WTC11 (cell line): ENCODE measurements around the gene OGFOD3. TPM values are rescaled to one million over a fixed set of nuclear protein-coding genes. Genes with fewer than 3 reads are reported as not detected.

Experiments
- ATAC-seq: fragments of 200-7000 bp; cut with Tn5 transposase; 2 replicates; pipeline ENCODE4 v1.10.0; 2021; ENCODE audit warnings: mild to moderate bottlenecking, moderate library complexity
- CTCF ChIA-PET: fragments of 300-600 bp; sonication (Branson Sonifier 250); formaldehyde crosslinking; loops from one replicate; lab custom pipeline; 2021; ENCODE audit warnings: antibody characterized with exemption; lab: Charles Lee
- POLR2A ChIA-PET: fragments of 350-600 bp; sonication (Branson Sonifier 250); formaldehyde crosslinking; loops from one replicate; lab custom pipeline; 2021; ENCODE audit warnings: antibody characterized with exemption; lab: Charles Lee
- DNase-seq: peaks from one replicate; pipeline ENCODE4 v3.0.0; 2021; ENCODE audit warnings: low spot score
- H3K27ac Mint-ChIP-seq: 2 replicates; pipeline ENCODE4 v1.8.0; 2021; ENCODE audit warnings: mixed read lengths
- H3K27me3 Mint-ChIP-seq: 2 replicates; pipeline ENCODE4 v1.8.0; 2021; ENCODE audit warnings: low read depth, mild to moderate bottlenecking, moderate library complexity, mixed read lengths
- H3K36me3 Mint-ChIP-seq: 2 replicates; pipeline ENCODE4 v1.8.0; 2021; ENCODE audit warnings: mixed read lengths
- H3K4me1 Mint-ChIP-seq: 2 replicates; pipeline ENCODE4 v1.8.0; 2022; ENCODE audit warnings: mixed read lengths
- H3K4me3 Mint-ChIP-seq: 2 replicates; pipeline ENCODE4 v1.8.0; 2021; ENCODE audit warnings: mild to moderate bottlenecking, moderate library complexity, mixed read lengths
- H3K9me3 Mint-ChIP-seq: 2 replicates; pipeline ENCODE4 v1.8.0; 2021; ENCODE audit warnings: mixed read lengths
- ESRRA ChIP-seq: sonication (generic); formaldehyde crosslinking; IDR thresholded peaks from 2 replicates; pipeline ENCODE4 v1.8.1; 2022; ENCODE audit warnings: mild to moderate bottlenecking, missing genetic modification reagents, borderline replicate concordance
- ETV6 ChIP-seq: sonication (generic); formaldehyde crosslinking; IDR thresholded peaks from 2 replicates; pipeline ENCODE4 v1.8.1; 2022; ENCODE audit warnings: mild to moderate bottlenecking, missing genetic modification reagents
- FOXP1 ChIP-seq: sonication (generic); formaldehyde crosslinking; IDR thresholded peaks from 2 replicates; pipeline ENCODE4 v1.8.0; 2022; ENCODE audit warnings: missing genetic modification reagents, mild to moderate bottlenecking, moderate library complexity, borderline replicate concordance
- GABPB1 ChIP-seq: sonication (generic); formaldehyde crosslinking; IDR thresholded peaks from 2 replicates; pipeline ENCODE4 v1.8.1; 2023; ENCODE audit warnings: mild to moderate bottlenecking, missing genetic modification reagents
- GTF2I ChIP-seq: fragments of 250-450 bp; sonication (Bioruptor Pico); conservative IDR thresholded peaks from 2 replicates; pipeline ENCODE4 v1.4.0; 2021; ENCODE audit warnings: mild to moderate bottlenecking
- NR3C1 ChIP-seq: sonication (generic); formaldehyde crosslinking; conservative IDR thresholded peaks from 2 replicates; pipeline ENCODE4 v1.8.1; 2023; ENCODE audit warnings: low read depth, mild to moderate bottlenecking, missing genetic modification reagents
- SMAD4 ChIP-seq: sonication (generic); formaldehyde crosslinking; IDR thresholded peaks from 2 replicates; pipeline ENCODE4 v1.8.0; 2022; ENCODE audit warnings: mild to moderate bottlenecking, missing genetic modification reagents
- SOX15 ChIP-seq: fragments of 250-450 bp; sonication (Bioruptor Pico); IDR thresholded peaks from 2 replicates; pipeline ENCODE4 v1.9.0; 2021; ENCODE audit warnings: mild to moderate bottlenecking
- ZBTB43 ChIP-seq: sonication (generic); formaldehyde crosslinking; IDR thresholded peaks from 2 replicates; pipeline ENCODE4 v1.8.1; 2023; ENCODE audit warnings: mild to moderate bottlenecking, missing genetic modification reagents
- ZNF138 ChIP-seq: sonication (generic); formaldehyde crosslinking; conservative IDR thresholded peaks from 2 replicates; pipeline ENCODE4 v1.8.1; 2022; ENCODE audit warnings: mild to moderate bottlenecking, moderate library complexity, missing genetic modification reagents
- ZNF263 ChIP-seq: sonication (generic); formaldehyde crosslinking; IDR thresholded peaks from 2 replicates; pipeline ENCODE4 v1.8.1; 2022; ENCODE audit warnings: low read depth, mild to moderate bottlenecking, moderate library complexity, missing genetic modification reagents
- total RNA-seq: library from RNA; stranded (reverse); gene quantifications from 3 replicates; pipeline ENCODE4 v1.2.3, GENCODE V29; 2021
- TF ChIP-seq, protein P1 (sequence below): fragments of 250-450 bp; sonication (Bioruptor Pico); IDR thresholded peaks from 2 replicates; pipeline ENCODE4 v1.9.0; 2021; ENCODE audit warnings: moderate library complexity, mild to moderate bottlenecking, inconsistent platforms, borderline replicate concordance
- TF ChIP-seq, protein P2 (sequence below): sonication (generic); formaldehyde crosslinking; IDR thresholded peaks from 2 replicates; pipeline ENCODE4 v1.8.1; 2023; ENCODE audit warnings: mild to moderate bottlenecking, missing genetic modification reagents, borderline replicate concordance
- TF ChIP-seq, protein P3 (sequence below): sonication (generic); formaldehyde crosslinking; IDR thresholded peaks from 2 replicates; pipeline ENCODE4 v1.8.0; 2022; ENCODE audit warnings: missing genetic modification reagents

OGFOD3 gene
- total RNA-seq, 1 experiment from 2014 or later: 20.4 TPM

GRCh38 chr17:82396601-82397435, 21.6 kb downstream of the OGFOD3 start:
- Mint-ChIP-seq H3K9me3 (no peaks in the 10 kb centered on the region), H3K4me1 (no peaks in the 10 kb centered on the region), H3K27ac (no peak overlapping the region), H3K27me3 (no peaks in the 10 kb centered on the region), H3K36me3 (peaks cover 4% of the 10 kb centered on the region), H3K4me3 (no peak overlapping the region)
- ChIA-PET POLR2A (no interaction called here), CTCF (no interaction called here)
- DNase-seq: no peak
- no peak for ATAC-seq
- no peak for TF ChIP-seq ESRRA (CRISPR knock-in tag)
- no peak for TF ChIP-seq ZNF263 (CRISPR knock-in tag)
- TF ChIP-seq, protein P1, sequence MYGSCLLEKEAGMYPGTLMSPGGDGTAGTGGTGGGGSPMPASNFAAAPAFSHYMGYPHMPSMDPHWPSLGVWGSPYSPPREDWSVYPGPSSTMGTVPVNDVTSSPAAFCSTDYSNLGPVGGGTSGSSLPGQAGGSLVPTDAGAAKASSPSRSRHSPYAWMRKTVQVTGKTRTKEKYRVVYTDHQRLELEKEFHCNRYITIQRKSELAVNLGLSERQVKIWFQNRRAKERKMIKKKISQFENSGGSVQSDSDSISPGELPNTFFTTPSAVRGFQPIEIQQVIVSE (CRISPR knock-in tag): no peak

DNA sequence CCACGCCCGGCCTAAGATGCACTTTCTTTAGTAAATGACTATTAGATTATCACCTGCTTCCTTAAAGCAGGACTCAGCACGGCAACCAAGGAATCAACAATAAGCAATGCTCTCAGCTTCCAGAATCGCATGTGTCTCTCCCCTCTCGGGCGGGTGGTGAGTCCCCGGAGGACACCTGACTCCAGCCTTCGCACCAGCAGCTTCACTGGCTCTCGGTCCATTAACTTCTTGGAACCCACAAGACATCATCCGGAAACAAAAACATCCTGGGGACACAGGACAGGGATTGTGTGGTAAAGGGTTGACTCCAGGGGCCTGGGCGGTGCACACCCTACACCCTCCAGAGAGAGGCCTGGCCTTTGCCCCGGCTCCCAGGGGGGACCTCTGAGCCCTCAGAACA, 24.1 kb downstream of the OGFOD3 start:
- Mint-ChIP-seq H3K27ac (no peak overlapping the region), H3K4me3 (no peak overlapping the region), H3K36me3 (no peaks in the 10 kb centered on the region), H3K4me1 (no peaks in the 10 kb centered on the region), H3K9me3 (no peaks in the 10 kb centered on the region)
- DNase-seq (no peak), ATAC-seq (no peak)
- POLR2A ChIA-PET: interaction anchor here (0.7 kb wide), 1 partner anchor 61 kb away, joined by 8 read pairs; the partner anchor contains the start of gene SECTM1
- TF ChIP-seq FOXP1 (CRISPR knock-in tag) (no peak), GTF2I (CRISPR knock-in tag) (no peak), ZNF138 (CRISPR knock-in tag) (no peak), ZBTB43 (CRISPR knock-in tag) (no peak), SOX15 (CRISPR knock-in tag) (no peak), SMAD4 (no peak), GABPB1 (CRISPR knock-in tag) (no peak), ETV6 (CRISPR knock-in tag) (no peak), NR3C1 (CRISPR knock-in tag) (no peak)
- TF ChIP-seq, protein P2, sequence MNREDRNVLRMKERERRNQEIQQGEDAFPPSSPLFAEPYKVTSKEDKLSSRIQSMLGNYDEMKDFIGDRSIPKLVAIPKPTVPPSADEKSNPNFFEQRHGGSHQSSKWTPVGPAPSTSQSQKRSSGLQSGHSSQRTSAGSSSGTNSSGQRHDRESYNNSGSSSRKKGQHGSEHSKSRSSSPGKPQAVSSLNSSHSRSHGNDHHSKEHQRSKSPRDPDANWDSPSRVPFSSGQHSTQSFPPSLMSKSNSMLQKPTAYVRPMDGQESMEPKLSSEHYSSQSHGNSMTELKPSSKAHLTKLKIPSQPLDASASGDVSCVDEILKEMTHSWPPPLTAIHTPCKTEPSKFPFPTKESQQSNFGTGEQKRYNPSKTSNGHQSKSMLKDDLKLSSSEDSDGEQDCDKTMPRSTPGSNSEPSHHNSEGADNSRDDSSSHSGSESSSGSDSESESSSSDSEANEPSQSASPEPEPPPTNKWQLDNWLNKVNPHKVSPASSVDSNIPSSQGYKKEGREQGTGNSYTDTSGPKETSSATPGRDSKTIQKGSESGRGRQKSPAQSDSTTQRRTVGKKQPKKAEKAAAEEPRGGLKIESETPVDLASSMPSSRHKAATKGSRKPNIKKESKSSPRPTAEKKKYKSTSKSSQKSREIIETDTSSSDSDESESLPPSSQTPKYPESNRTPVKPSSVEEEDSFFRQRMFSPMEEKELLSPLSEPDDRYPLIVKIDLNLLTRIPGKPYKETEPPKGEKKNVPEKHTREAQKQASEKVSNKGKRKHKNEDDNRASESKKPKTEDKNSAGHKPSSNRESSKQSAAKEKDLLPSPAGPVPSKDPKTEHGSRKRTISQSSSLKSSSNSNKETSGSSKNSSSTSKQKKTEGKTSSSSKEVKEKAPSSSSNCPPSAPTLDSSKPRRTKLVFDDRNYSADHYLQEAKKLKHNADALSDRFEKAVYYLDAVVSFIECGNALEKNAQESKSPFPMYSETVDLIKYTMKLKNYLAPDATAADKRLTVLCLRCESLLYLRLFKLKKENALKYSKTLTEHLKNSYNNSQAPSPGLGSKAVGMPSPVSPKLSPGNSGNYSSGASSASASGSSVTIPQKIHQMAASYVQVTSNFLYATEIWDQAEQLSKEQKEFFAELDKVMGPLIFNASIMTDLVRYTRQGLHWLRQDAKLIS: no peak
- TF ChIP-seq, protein P3, sequence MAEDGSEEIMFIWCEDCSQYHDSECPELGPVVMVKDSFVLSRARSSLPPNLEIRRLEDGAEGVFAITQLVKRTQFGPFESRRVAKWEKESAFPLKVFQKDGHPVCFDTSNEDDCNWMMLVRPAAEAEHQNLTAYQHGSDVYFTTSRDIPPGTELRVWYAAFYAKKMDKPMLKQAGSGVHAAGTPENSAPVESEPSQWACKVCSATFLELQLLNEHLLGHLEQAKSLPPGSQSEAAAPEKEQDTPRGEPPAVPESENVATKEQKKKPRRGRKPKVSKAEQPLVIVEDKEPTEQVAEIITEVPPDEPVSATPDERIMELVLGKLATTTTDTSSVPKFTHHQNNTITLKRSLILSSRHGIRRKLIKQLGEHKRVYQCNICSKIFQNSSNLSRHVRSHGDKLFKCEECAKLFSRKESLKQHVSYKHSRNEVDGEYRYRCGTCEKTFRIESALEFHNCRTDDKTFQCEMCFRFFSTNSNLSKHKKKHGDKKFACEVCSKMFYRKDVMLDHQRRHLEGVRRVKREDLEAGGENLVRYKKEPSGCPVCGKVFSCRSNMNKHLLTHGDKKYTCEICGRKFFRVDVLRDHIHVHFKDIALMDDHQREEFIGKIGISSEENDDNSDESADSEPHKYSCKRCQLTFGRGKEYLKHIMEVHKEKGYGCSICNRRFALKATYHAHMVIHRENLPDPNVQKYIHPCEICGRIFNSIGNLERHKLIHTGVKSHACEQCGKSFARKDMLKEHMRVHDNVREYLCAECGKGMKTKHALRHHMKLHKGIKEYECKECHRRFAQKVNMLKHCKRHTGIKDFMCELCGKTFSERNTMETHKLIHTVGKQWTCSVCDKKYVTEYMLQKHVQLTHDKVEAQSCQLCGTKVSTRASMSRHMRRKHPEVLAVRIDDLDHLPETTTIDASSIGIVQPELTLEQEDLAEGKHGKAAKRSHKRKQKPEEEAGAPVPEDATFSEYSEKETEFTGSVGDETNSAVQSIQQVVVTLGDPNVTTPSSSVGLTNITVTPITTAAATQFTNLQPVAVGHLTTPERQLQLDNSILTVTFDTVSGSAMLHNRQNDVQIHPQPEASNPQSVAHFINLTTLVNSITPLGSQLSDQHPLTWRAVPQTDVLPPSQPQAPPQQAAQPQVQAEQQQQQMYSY (CRISPR knock-in tag): no peak
- TF ChIP-seq, all 79 proteins: peak for 0
- H3K27me3 Mint-ChIP-seq: no peaks in the 10 kb centered on the region
- CTCF ChIA-PET: interaction anchor here (1.1 kb wide), 2 partner anchors 23 to 30 kb away, joined by 3 to 5 read pairs; no protein-coding TSS in a partner anchor
